Stimulated activated CD4-positive, alpha-beta T cell treated with anti-CD3 and anti-CD28 coated beads, Interleukin-2, amount 100 ng/mL, for 24 hours (primary cell): ENCODE results near the gene SLC25A41.

Experiments
- DNase-seq, 2 donors: peaks; one replicate each; pipeline ENCODE4 v3.0.0-alpha.2; 2020

Gene SLC25A41

GRCh38 chr19:6425732-6426620, 7.6 kb downstream of the SLC25A41 start:
- no peak for DNase-seq

GRCh38 chr19:6424939-6425731, 8.4 kb downstream of the SLC25A41 start:
- peak; percentile 99 for DNase-seq

GRCh38 chr19:6424195-6424938, 9.2 kb downstream of the SLC25A41 start, which contains the start of gene KHSRP:
TSS of gene KHSRP (minus strand) at chr19:6424811. CDS start at chr19:6424701, 110 bp downstream.
- DNase-seq: peak; percentile 40 to 46

GRCh38 chr19:6423499-6424194, 9.9 kb downstream of the SLC25A41 start:
- DNase-seq: peak; percentile 48 to 55

GRCh38 chr19:6421075-6422014, 12.2 kb downstream of the SLC25A41 start:
- DNase-seq: no peak

- no peak for DNase-seq
Measured at GRCh38 chr19:6418562-6418932, 15.0 kb downstream of the SLC25A41 start.

- DNase-seq: no peak
Measured at GRCh38 chr19:6417713-6418561, 15.6 kb downstream of the SLC25A41 start.

GRCh38 chr19:6416658-6417405, 16.7 kb downstream of the SLC25A41 start:
- no peak for DNase-seq

GRCh38 chr19:6415591-6416190, 17.9 kb downstream of the SLC25A41 start:
- no peak for DNase-seq

- no peak for DNase-seq
Measured at GRCh38 chr19:6414793-6415590, 18.6 kb downstream of the SLC25A41 start.

- DNase-seq: no peak
Measured at GRCh38 chr19:6413721-6414643, 19.6 kb downstream of the SLC25A41 start.

- DNase-seq: no peak
Measured at GRCh38 chr19:6413291-6413690, 20.3 kb downstream of the SLC25A41 start.

GRCh38 chr19:6412447-6413091, 21.0 kb downstream of the SLC25A41 start:
- peak; percentile 62 to 63 for DNase-seq

GRCh38 chr19:6412061-6412446, 21.5 kb downstream of the SLC25A41 start:
- DNase-seq: no peak

GRCh38 chr19:6409346-6409745, 24.2 kb downstream of the SLC25A41 start:
- no peak for DNase-seq

GRCh38 chr19:6406401-6406800, 27.2 kb downstream of the SLC25A41 start:
- DNase-seq: no peak
